ENCODE measurements around the gene ASTN1. TPM values are rescaled to one million over a fixed set of nuclear protein-coding genes. Genes with fewer than 3 reads are reported as not detected.

ASTN1 gene
- polyA plus RNA-seq, 1 of the 3 experiments (the other 2 are of a cell fraction): 0.13 TPM

DNA sequence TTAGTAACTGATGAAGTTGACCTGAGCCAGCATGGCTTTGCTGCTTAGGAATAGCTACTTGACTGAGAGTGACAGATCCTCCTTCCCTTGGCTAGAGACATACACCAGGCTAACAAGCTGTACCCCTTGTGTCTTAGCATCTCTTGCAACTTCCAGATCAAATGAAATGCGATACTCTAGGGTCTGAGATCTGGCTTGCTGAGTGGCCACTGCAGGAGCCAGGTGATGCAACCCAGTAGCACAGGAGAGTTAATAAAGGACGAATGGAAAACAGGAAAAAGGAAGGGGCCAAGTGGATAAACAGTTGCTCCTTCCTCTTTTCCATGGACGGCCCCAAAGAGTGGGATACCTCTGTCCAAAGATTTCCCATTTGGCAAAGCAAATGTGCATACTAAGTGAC, 38.2 kb downstream of the ASTN1 start:
- Histone ChIP-seq H3F3A (replicated peaks; ENCODE audit: insufficient read depth) (no peaks in the 10 kb centered on the region), H3K9me2 (no peaks in the 10 kb centered on the region), H2AFZ (ENCODE audit: low read depth) (no peak overlapping the region), H3K9me3 (no peaks in the 10 kb centered on the region), H3K79me2 (ENCODE audit: insufficient read depth) (no peaks in the 10 kb centered on the region), H4K20me1 (ENCODE audit: insufficient read depth) (no peaks in the 10 kb centered on the region), H3K27me3 (ENCODE audit: insufficient read depth) (no peaks in the 10 kb centered on the region), H3K4me1 (ENCODE audit: control insufficient read depth in 1 of 2, insufficient read depth in 2 of 2, low read depth in 1 of 2, low read length in 1 of 2) (peaks cover 0 to 10% of the 10 kb centered on the region in 2 experiments; a peak in 2 of 4 replicates), H3K36me3 (replicated peaks in 1 of 2; ENCODE audit: control insufficient read depth in 1 of 2, insufficient read depth in 2 of 2, low read length in 1 of 2) (peaks cover 0 to 2% of the 10 kb centered on the region in 2 experiments), H3K27ac (ENCODE audit: low read depth in 2 of 2, low read length in 1 of 2) (no peak overlapping the region), H3K9ac (no peak overlapping the region), H3K4me3 (ENCODE audit: low read depth in 2 of 2, low read length in 1 of 2) (no peak overlapping the region), H3K4me2 (no peak overlapping the region)
- 9% methylated on average over 3 of the region's 3 CpGs for WGBS (ENCODE audit: low lambda C conversion rate)
- ChIA-PET POLR2A (no interaction called here), CTCF (interaction anchor here (1.6 kb wide), 1 partner anchor 12 kb away, joined by 6 read pairs; no protein-coding TSS in a partner anchor)
- TF ChIP-seq RAD21 (IDR thresholded peaks at IDR 0.05; ENCODE audit: low read length) (no peak), EZH2phosphoT487 (IDR thresholded peaks at IDR 0.05; ENCODE audit: borderline replicate concordance, low read depth) (no peak), RFX5 (IDR thresholded peaks at IDR 0.05; ENCODE audit: low read length) (no peak), CHD2 (IDR thresholded peaks at IDR 0.05; ENCODE audit: low read length, partially characterized antibody) (no peak), JUND (IDR thresholded peaks at IDR 0.05) (no peak), ELF1 (IDR thresholded peaks at IDR 0.05) (no peak), FOSL2 (IDR thresholded peaks at IDR 0.05; ENCODE audit: borderline replicate concordance, low read depth) (no peak)
- no peak for DNase-seq

DNA sequence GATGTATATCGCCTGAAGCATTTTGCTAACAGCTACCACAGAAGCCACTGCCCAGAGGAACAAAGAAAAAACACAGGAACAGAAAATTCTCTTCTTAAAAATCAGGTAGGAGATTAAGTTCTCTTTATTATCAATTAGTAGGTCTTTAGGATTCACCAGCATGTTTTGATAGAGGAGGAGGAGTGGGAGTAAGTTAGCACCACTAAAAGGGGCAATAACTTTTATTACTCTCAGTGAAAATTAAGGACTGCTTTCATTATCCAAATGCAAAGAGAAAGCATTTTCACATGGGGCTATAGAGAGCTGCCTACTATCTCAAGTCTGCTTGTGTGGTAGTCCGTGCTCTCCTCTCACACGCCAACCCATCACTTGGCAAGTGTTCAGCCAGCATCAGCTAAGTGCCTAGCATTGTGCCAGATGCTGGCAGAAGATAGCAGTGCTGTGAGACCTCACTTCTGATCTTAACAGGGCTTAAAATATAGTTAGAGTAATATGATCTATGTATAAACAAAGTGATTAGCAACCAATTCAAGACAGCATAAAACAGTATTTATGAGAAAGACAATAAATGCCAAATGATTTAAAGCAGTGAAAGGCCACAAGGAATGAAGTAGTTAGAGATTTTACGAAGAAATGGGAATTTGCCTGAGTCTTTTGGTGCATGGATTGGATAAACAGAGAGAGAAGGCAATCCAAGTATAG, 39.8 kb downstream of the ASTN1 start:
- no peak overlapping the region for H3K4me2 ChIP-seq
- no peaks in the 10 kb centered on the region for H3K9me3 ChIP-seq
- ChIA-PET CTCF (no interaction called here), POLR2A (no interaction called here)
- no peaks in the 10 kb centered on the region for H3K79me2 ChIP-seq (ENCODE audit: insufficient read depth)
- no peaks in the 10 kb centered on the region for H3F3A ChIP-seq (replicated peaks; ENCODE audit: insufficient read depth)
- H3K4me3 ChIP-seq (ENCODE audit: low read depth in 2 of 2, low read length in 1 of 2): no peak overlapping the region
- no peak for DNase-seq
- peaks cover 0 to 2% of the 10 kb centered on the region in 2 experiments for H3K36me3 ChIP-seq (replicated peaks in 1 of 2; ENCODE audit: control insufficient read depth in 1 of 2, insufficient read depth in 2 of 2, low read length in 1 of 2)
- peaks cover 0 to 6% of the 10 kb centered on the region in 2 experiments; a peak in 1 of 4 replicates for H3K4me1 ChIP-seq (ENCODE audit: control insufficient read depth in 1 of 2, insufficient read depth in 2 of 2, low read depth in 1 of 2, low read length in 1 of 2)
- no peaks in the 10 kb centered on the region for H3K9me2 ChIP-seq
- no peak overlapping the region for H3K27ac ChIP-seq (ENCODE audit: low read depth in 2 of 2, low read length in 1 of 2)
- H3K9ac ChIP-seq: no peak overlapping the region
- WGBS (ENCODE audit: low lambda C conversion rate): 24% methylated on average over 4 of the region's 4 CpGs
- TF ChIP-seq RAD21 (IDR thresholded peaks at IDR 0.05; ENCODE audit: low read length) (no peak), SIN3A (IDR thresholded peaks at IDR 0.05; ENCODE audit: borderline replicate concordance, low read depth, low read length) (no peak), MEF2A (IDR thresholded peaks at IDR 0.05; ENCODE audit: borderline replicate concordance, low read depth) (no peak), SMC3 (IDR thresholded peaks at IDR 0.05; ENCODE audit: low read depth, low read length) (no peak), RFX5 (IDR thresholded peaks at IDR 0.05; ENCODE audit: low read length) (no peak), EP300 (IDR thresholded peaks at IDR 0.05; ENCODE audit: borderline replicate concordance in 1 of 2, low read depth in 1 of 2, low read length in 1 of 2) (no peak), CTCF (IDR thresholded peaks at IDR 0.05) (no peak), MAX (IDR thresholded peaks at IDR 0.05; ENCODE audit: low read depth) (no peak)
- TF ChIP-seq, protein P1, sequence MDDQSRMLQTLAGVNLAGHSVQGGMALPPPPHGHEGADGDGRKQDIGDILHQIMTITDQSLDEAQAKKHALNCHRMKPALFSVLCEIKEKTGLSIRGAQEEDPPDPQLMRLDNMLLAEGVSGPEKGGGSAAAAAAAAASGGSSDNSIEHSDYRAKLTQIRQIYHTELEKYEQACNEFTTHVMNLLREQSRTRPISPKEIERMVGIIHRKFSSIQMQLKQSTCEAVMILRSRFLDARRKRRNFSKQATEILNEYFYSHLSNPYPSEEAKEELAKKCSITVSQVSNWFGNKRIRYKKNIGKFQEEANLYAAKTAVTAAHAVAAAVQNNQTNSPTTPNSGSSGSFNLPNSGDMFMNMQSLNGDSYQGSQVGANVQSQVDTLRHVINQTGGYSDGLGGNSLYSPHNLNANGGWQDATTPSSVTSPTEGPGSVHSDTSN (IDR thresholded peaks at IDR 0.05): no peak
- TF ChIP-seq, protein P2, sequence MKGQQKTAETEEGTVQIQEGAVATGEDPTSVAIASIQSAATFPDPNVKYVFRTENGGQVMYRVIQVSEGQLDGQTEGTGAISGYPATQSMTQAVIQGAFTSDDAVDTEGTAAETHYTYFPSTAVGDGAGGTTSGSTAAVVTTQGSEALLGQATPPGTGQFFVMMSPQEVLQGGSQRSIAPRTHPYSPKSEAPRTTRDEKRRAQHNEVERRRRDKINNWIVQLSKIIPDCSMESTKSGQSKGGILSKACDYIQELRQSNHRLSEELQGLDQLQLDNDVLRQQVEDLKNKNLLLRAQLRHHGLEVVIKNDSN (IDR thresholded peaks at IDR 0.05; ENCODE audit: borderline replicate concordance, low read depth): no peak
- no peaks in the 10 kb centered on the region for H3K27me3 ChIP-seq (ENCODE audit: insufficient read depth)
- no peaks in the 10 kb centered on the region for H4K20me1 ChIP-seq (ENCODE audit: insufficient read depth)
- H2AFZ ChIP-seq (ENCODE audit: low read depth): no peak overlapping the region
